ENCODE measurements around the gene COQ10A. TPM values are rescaled to one million over a fixed set of nuclear protein-coding genes. Genes with fewer than 3 reads are reported as not detected.

The COQ10A gene
- total and polyA plus RNA-seq, 2 donors (not counting 3 experiments of a cell fraction or from before 2014, with no cell fraction given): 14.7 to 32.4 TPM

DNA sequence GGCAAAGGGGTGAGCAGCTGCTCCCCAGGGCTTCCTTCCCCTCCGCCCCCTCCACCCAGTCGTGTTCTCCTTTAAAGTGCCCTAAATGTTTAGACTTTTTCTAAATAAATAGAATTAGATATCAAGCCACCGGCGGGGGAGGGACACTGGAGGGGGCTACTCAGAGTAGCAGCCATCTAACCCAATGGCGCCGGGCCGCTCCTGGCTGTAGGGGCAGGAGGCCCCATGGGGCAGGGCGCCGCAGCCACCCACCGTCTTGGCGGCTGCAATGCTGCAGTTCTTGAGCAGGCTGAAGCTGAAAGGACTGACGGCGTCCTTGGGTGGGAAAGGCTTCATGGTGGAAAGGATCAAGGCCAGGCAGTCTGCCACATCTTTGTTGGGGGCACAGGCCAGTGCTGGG, 23.8 kb upstream of the COQ10A start:
- FAIRE-seq (no peak), DNase-seq (ENCODE audit: low read depth, low spot score) (no peak)
- H3K27ac ChIP-seq (ENCODE audit: insufficient read depth, low read depth, low read length): no peak overlapping the region
- H3K79me2 ChIP-seq (ENCODE audit: control insufficient read depth, insufficient read depth, low read length): no peaks in the 10 kb centered on the region
- H3K4me1 ChIP-seq (ENCODE audit: control insufficient read depth, extremely low read depth, insufficient read depth, low read length): no peaks in the 10 kb centered on the region
- POLR2A ChIA-PET: no interaction called here
- dilution Hi-C loops (cut with MboI; ENCODE audit: extremely low pct_ligation_motif_present, low sequenced_read_pairs): no loop called here
- H3K4me3 ChIP-seq (replicated peaks in 1 of 3; ENCODE audit: insufficient read depth in 1 of 3, low read depth in 1 of 3, low read length in 3 of 3): no peak overlapping the region
- no peak overlapping the region for H2AFZ ChIP-seq (ENCODE audit: low read depth, low read length)
- CTCF ChIA-PET: interaction anchor here (0.7 kb wide), 1 partner anchor 14 kb away, joined by 3 read pairs; the partner anchor contains the start of gene SLC39A5
- no peaks in the 10 kb centered on the region for H3K9me1 ChIP-seq (replicated peaks; ENCODE audit: control insufficient read depth, extremely low read depth, insufficient read depth, low read length)
- TF ChIP-seq CTCF (IDR thresholded peaks at IDR 0.05; ENCODE audit: extremely low read depth in 1 of 2, insufficient read depth in 1 of 2, low read depth in 1 of 2, low read length in 2 of 2) (no peak), JUN (IDR thresholded peaks at IDR 0.05; ENCODE audit: borderline replicate concordance, insufficient read depth, insufficient read length, low read depth) (no peak), EZH2 (IDR thresholded peaks at IDR 0.05; ENCODE audit: borderline replicate concordance, low read depth, low read length, severe bottlenecking) (no peak), MYC (IDR thresholded peaks at IDR 0.05; ENCODE audit: low read depth, low read length) (no peak), GATA2 (IDR thresholded peaks at IDR 0.05; ENCODE audit: insufficient read depth, insufficient read length, low read depth, low read length) (no peak), POLR2A (IDR thresholded peaks at IDR 0.05; ENCODE audit: low read depth, low read length) (no peak), POLR2AphosphoS5 (IDR thresholded peaks at IDR 0.05; ENCODE audit: insufficient read depth, low read depth, low read length) (no peak), FOS (IDR thresholded peaks at IDR 0.05; ENCODE audit: borderline replicate concordance, insufficient read depth, low read length) (no peak)
- TF ChIP-seq, protein P1, sequence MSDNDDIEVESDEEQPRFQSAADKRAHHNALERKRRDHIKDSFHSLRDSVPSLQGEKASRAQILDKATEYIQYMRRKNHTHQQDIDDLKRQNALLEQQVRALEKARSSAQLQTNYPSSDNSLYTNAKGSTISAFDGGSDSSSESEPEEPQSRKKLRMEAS (IDR thresholded peaks at IDR 0.05; ENCODE audit: insufficient read depth, insufficient read length): no peak
- no peaks in the 10 kb centered on the region for H3K27me3 ChIP-seq (ENCODE audit: control insufficient read depth in 2 of 2, insufficient read depth in 2 of 2, low read length in 2 of 2)
- no peaks in the 10 kb centered on the region for H3K9me3 ChIP-seq (replicated peaks; ENCODE audit: control insufficient read depth, insufficient read depth, low read length)
- no peak overlapping the region for H3K4me2 ChIP-seq (ENCODE audit: insufficient read depth, low read length)
- no peak overlapping the region for H3K9ac ChIP-seq (replicated peaks; ENCODE audit: extremely low read depth, insufficient read depth, low read length)
- BruUV-seq (replicated peaks): no TSS peak
- peaks cover 25 to 75% of the 10 kb centered on the region in 2 experiments for H3K36me3 ChIP-seq (ENCODE audit: control insufficient read depth in 2 of 2, extremely low read depth in 1 of 2, insufficient read depth in 2 of 2, low read length in 2 of 2)
- intact Hi-C loops (cut with micrococcal nuclease): no loop called here
- H4K20me1 ChIP-seq (replicated peaks; ENCODE audit: control insufficient read depth, extremely low read depth, insufficient read depth, low read length): no peaks in the 10 kb centered on the region

All from endothelial cell of umbilical vein (primary cell).